DMS114 treated with DMSO at 0.1 percent for 48 hours (cell line): ENCODE measurements around the gene CTAGE9.
"Not testable (repeated sequence)": the region's sequence is repeated elsewhere in the genome, so short reads cannot be mapped to it uniquely, and the experiment has no call there.

Experiments
- DNase-seq: peaks from one replicate; lab custom pipeline; 2025; ENCODE audit not compliant: unreplicated experiment; lab: John Stamatoyannopoulos, UW

CTAGE9 gene

GRCh38 chr6:131730264-131730663 lies 19.4 kb upstream of the CTAGE9 start:
- no peak for DNase-seq

- no peak for DNase-seq
Observed at GRCh38 chr6:131729550-131729949, 18.7 kb upstream of the CTAGE9 start.

GRCh38 chr6:131728296-131728939 lies 17.6 kb upstream of the CTAGE9 start:
- DNase-seq = no peak

GRCh38 chr6:131727868-131728267 lies 17.1 kb upstream of the CTAGE9 start:
- DNase-seq = no peak

GRCh38 chr6:131727467-131727866 lies 16.6 kb upstream of the CTAGE9 start:
- DNase-seq = no peak

- DNase-seq = no peak
Observed at GRCh38 chr6:131724114-131724513, 13.3 kb upstream of the CTAGE9 start.

- no peak for DNase-seq
Observed at GRCh38 chr6:131721161-131721560, 10.3 kb upstream of the CTAGE9 start.

GRCh38 chr6:131717836-131718542 lies 7.2 kb upstream of the CTAGE9 start:
- no peak for DNase-seq

- DNase-seq = not testable (repeated sequence)
Observed at GRCh38 chr6:131715567-131715966, 4.8 kb upstream of the CTAGE9 start.

- not testable (repeated sequence) for DNase-seq
Observed at GRCh38 chr6:131703905-131704304, 6.9 kb downstream of the CTAGE9 start.

GRCh38 chr6:131700851-131701250 lies 10.0 kb downstream of the CTAGE9 start:
- not testable (repeated sequence) for DNase-seq

GRCh38 chr6:131696956-131697355 lies 13.9 kb downstream of the CTAGE9 start:
- no peak for DNase-seq

GRCh38 chr6:131694832-131695426 lies 15.9 kb downstream of the CTAGE9 start:
- peak; percentile 16 for DNase-seq

- no peak for DNase-seq
Observed at GRCh38 chr6:131693384-131693783, 17.4 kb downstream of the CTAGE9 start.

- DNase-seq = no peak
Observed at GRCh38 chr6:131692589-131692988, 18.2 kb downstream of the CTAGE9 start.

GRCh38 chr6:131692031-131692430 lies 18.8 kb downstream of the CTAGE9 start:
- DNase-seq = no peak

GRCh38 chr6:131688286-131688685 lies 22.5 kb downstream of the CTAGE9 start:
- DNase-seq = no peak

GRCh38 chr6:131687022-131687421 lies 23.8 kb downstream of the CTAGE9 start:
- no peak for DNase-seq

GRCh38 chr6:131685266-131685780 lies 25.5 kb downstream of the CTAGE9 start:
- no peak for DNase-seq

GRCh38 chr6:131683479-131683878 lies 27.3 kb downstream of the CTAGE9 start:
- DNase-seq = no peak

GRCh38 chr6:131682442-131682841 lies 28.4 kb downstream of the CTAGE9 start:
- DNase-seq = no peak

GRCh38 chr6:131681585-131681984 lies 29.2 kb downstream of the CTAGE9 start:
- DNase-seq = no peak
